B cell (primary cell): ENCODE data around the gene DLX1. TPM values are rescaled to one million over a fixed set of nuclear protein-coding genes. Genes with fewer than 3 reads are reported as not detected.

ENCODE experiments used
- ATAC-seq: fragments of 200-7000 bp; cut with Tn5 transposase; one replicate; pipeline ENCODE4 v1.10.0; 2021; ENCODE audit warnings: low read depth, mild to moderate bottlenecking, moderate number of reproducible peaks, moderate library complexity
- CTCF ChIA-PET: fragments of 350-600 bp; sonication (Branson Sonifier 250); formaldehyde crosslinking; loops from one replicate; lab custom pipeline; 2021; ENCODE audit warnings: antibody characterized with exemption, inconsistent platforms; lab: Charles Lee
- POLR2A ChIA-PET: fragments of 350-600 bp; sonication (Branson Sonifier 250); formaldehyde crosslinking; loops from one replicate; lab custom pipeline; 2021; ENCODE audit warnings: antibody characterized with exemption; lab: Charles Lee
- DNase-seq: peaks from one replicate; pipeline ENCODE4 v3.0.0; 2013
- H2AFZ ChIP-seq: 2 replicates; pipeline ENCODE4 v1.6.1; 2012; ENCODE audit warnings: mild to moderate bottlenecking, low read depth, low read length; ENCODE audit not compliant: insufficient read depth, poor library complexity, severe bottlenecking
- H3K27ac ChIP-seq, 2 donors: 1 replicate in 1 of 2; 2 replicates in 1 of 2; pipeline ENCODE4 v1.5.1; 2012 to 2013; ENCODE audit warnings: low read length in 2 of 2, mild to moderate bottlenecking in 2 of 2, moderate library complexity in 1 of 2
- H3K27me3 ChIP-seq, 4 experiments: fragments of 200-600 bp in 1 of 4; sonication (generic) in 1 of 4; replicated peaks in 1 of 4; 1 replicate in 2 of 4; 2 replicates in 2 of 4; pipeline versions ENCODE4 v1.6.1 to v1.7.0; 2013 to 2016; ENCODE audit warnings: low read length in 3 of 4, mild to moderate bottlenecking in 2 of 4, mixed read lengths in 1 of 4, moderate library complexity in 1 of 4; ENCODE audit not compliant: insufficient read depth in 4 of 4, control insufficient read depth in 3 of 4; ENCODE audit errors: control extremely low read depth in 1 of 4
- H3K36me3 ChIP-seq, 2 experiments: replicated peaks in 1 of 2; 1 replicate in 1 of 2; 2 replicates in 1 of 2; pipeline versions ENCODE4 v1.6.1 to v1.7.1; 2013; ENCODE audit warnings: low read length in 1 of 2; ENCODE audit not compliant: insufficient read depth in 2 of 2, control insufficient read depth in 1 of 2; ENCODE audit errors: control extremely low read depth in 1 of 2, extremely low read depth in 1 of 2
- H3K4me1 ChIP-seq, 2 donors: fragments of 200-600 bp in 1 of 2; sonication (generic) in 1 of 2; 1 replicate in 1 of 2; 2 replicates in 1 of 2; pipeline versions ENCODE4 v1.5.1 to v1.6.1; 2013 to 2017; ENCODE audit warnings: low read length in 2 of 2; ENCODE audit not compliant: control insufficient read depth in 2 of 2, insufficient read depth in 2 of 2
- H3K4me2 ChIP-seq: replicated peaks from 2 replicates; pipeline ENCODE3; 2012; ENCODE audit warnings: mild to moderate bottlenecking, low read depth, low read length; ENCODE audit not compliant: poor library complexity, severe bottlenecking
- H3K4me3 ChIP-seq, 5 experiments: fragments of 200-600 bp in 1 of 5; sonication (generic) in 1 of 5; 1 replicate in 3 of 5; 2 replicates in 2 of 5; pipeline versions ENCODE4 v1.5.1 to v1.7.0; 2011 to 2016; ENCODE audit warnings: low read length in 4 of 5, mild to moderate bottlenecking in 4 of 5, low read depth in 2 of 5, control low read depth in 1 of 5, moderate library complexity in 1 of 5; ENCODE audit not compliant: insufficient read depth in 1 of 5; ENCODE audit errors: control extremely low read depth in 1 of 5, extremely low read depth in 1 of 5
- H3K79me2 ChIP-seq: fragments of 200-600 bp; sonication (generic); one replicate; pipeline ENCODE4 v1.6.0; 2016; ENCODE audit warnings: low read length; ENCODE audit not compliant: control insufficient read depth, insufficient read depth
- H3K9ac ChIP-seq: fragments of 200-600 bp; sonication (generic); 2 replicates; pipeline ENCODE4 v1.6.1; 2017; ENCODE audit warnings: mild to moderate bottlenecking, low read length, moderate library complexity
- H3K9me3 ChIP-seq, 3 donors: one replicate each; pipeline versions ENCODE4 v1.6.1 to v1.7.1; 2013; ENCODE audit warnings: low read length in 2 of 3; ENCODE audit not compliant: control insufficient read depth in 2 of 3, insufficient read depth in 1 of 3; ENCODE audit errors: control extremely low read depth in 1 of 3
- H4K20me1 ChIP-seq: 2 replicates; pipeline ENCODE4 v1.6.0; 2012; ENCODE audit warnings: mild to moderate bottlenecking, low read length; ENCODE audit not compliant: insufficient read depth, control insufficient read depth, poor library complexity, severe bottlenecking
- H3K27ac Mint-ChIP-seq: one replicate; pipeline ENCODE4 v1.8.0; 2021; ENCODE audit warnings: mixed read lengths
- H3K27me3 Mint-ChIP-seq: one replicate; pipeline ENCODE4 v1.8.0; 2021; ENCODE audit warnings: mixed read lengths
- H3K4me1 Mint-ChIP-seq: one replicate; pipeline ENCODE4 v1.8.0; 2021; ENCODE audit warnings: mixed read lengths
- H3K4me3 Mint-ChIP-seq: one replicate; pipeline ENCODE4 v1.8.0; 2021; ENCODE audit warnings: mixed read lengths
- H3K9me3 Mint-ChIP-seq: one replicate; pipeline ENCODE4 v1.8.0; 2022; ENCODE audit warnings: mixed read lengths; ENCODE audit not compliant: insufficient read depth
- EZH2 ChIP-seq: IDR thresholded peaks from 2 replicates; pipeline ENCODE4 v1.6.1; 2012; ENCODE audit warnings: borderline replicate concordance, low read depth, mild to moderate bottlenecking, moderate library complexity, low read length; ENCODE audit not compliant: insufficient read depth, poor library complexity, severe bottlenecking
- WGBS: methylation state at CpG from one replicate; pipeline ENCODE4 v1.1.5; 2013; ENCODE audit warnings: missing lambda C conversion rate; ENCODE audit not compliant: insufficient coverage; 5-methylcytosine and 5-hydroxymethylcytosine counted together
- intact Hi-C: fragments of 100-400 bp; cut with micrococcal nuclease; formaldehyde crosslinking; loops from one replicate; pipeline ENCODE4 v1.10.0; 2022
- polyA plus RNA-seq: library from polyadenylated mRNA; depleted of rRNA; stranded (reverse); fragments of >200 nt; gene quantifications from 2 replicates; pipeline ENCODE4 v1.2.3, GENCODE V29; 2012
- total RNA-seq, 2 donors: library from RNA; stranded (reverse); fragments of 120-200 nt in 1 of 2; gene quantifications; 1 replicate in 1 of 2; 2 replicates in 1 of 2; pipeline versions ENCODE4 v1.2.3 to v1.2.4, GENCODE V29; 2013 to 2022
- TF ChIP-seq, protein P1 (sequence below): fragments of 200-600 bp; IDR thresholded peaks from one replicate; pipeline ENCODE4 v1.8.0; 2022; ENCODE audit warnings: antibody characterized with exemption, mild to moderate bottlenecking

The DLX1 gene
- total and polyA plus RNA-seq, 2 donors (not counting 1 experiment from before 2014, with no cell fraction given): not detected

DNA sequence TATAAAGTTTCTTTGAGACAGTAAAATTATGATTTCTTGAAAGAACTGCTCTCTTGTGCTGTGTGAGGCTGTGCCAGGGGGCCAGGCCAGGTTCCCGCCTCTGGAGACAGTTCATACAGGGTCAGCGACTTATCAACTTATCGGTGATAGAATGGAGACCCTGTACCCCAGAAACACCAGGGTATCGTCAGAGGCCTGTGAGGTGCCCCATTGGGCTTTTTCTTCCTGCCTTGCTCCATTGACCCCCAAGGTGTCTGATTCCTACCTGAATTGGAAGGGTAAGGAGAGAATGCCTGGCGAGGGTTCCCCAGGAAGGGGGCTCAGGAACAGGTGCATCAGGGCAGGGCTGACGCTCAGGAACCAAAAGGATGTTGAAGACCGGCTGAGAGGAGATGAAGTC is 4.3 kb downstream of the DLX1 start:
- TF ChIP-seq, protein P1, sequence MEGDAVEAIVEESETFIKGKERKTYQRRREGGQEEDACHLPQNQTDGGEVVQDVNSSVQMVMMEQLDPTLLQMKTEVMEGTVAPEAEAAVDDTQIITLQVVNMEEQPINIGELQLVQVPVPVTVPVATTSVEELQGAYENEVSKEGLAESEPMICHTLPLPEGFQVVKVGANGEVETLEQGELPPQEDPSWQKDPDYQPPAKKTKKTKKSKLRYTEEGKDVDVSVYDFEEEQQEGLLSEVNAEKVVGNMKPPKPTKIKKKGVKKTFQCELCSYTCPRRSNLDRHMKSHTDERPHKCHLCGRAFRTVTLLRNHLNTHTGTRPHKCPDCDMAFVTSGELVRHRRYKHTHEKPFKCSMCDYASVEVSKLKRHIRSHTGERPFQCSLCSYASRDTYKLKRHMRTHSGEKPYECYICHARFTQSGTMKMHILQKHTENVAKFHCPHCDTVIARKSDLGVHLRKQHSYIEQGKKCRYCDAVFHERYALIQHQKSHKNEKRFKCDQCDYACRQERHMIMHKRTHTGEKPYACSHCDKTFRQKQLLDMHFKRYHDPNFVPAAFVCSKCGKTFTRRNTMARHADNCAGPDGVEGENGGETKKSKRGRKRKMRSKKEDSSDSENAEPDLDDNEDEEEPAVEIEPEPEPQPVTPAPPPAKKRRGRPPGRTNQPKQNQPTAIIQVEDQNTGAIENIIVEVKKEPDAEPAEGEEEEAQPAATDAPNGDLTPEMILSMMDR: no peak
- no peak for TF ChIP-seq EZH2
- Histone ChIP-seq H3K27ac (no peak overlapping the region), H3K27me3 (peaks cover 3 to 97% (median 85%) of the 10 kb centered on the region in 4 experiments), H2AFZ (no peak overlapping the region), H4K20me1 (no peaks in the 10 kb centered on the region), H3K4me1 (peaks cover 38 to 61% of the 10 kb centered on the region in 2 donors), H3K36me3 (no peaks in the 10 kb centered on the region), H3K9me3 (peaks cover 4 to 82% (median 26%) of the 10 kb centered on the region in 3 donors), H3K79me2 (no peaks in the 10 kb centered on the region), H3K9ac (no peak overlapping the region), H3K4me2 (no peak overlapping the region), H3K4me3 (no peak overlapping the region)
- peak overlapping the region; percentile 50 for H3K27ac Mint-ChIP-seq
- DNase-seq (no peak), ATAC-seq (no peak)
- WGBS: 16% methylated on average over 7 of the region's 7 CpGs
- no peaks in the 10 kb centered on the region for H3K9me3 Mint-ChIP-seq
- no peak overlapping the region for H3K4me3 Mint-ChIP-seq
- POLR2A ChIA-PET: no interaction called here
- H3K27me3 Mint-ChIP-seq: peaks cover 71% of the 10 kb centered on the region
- intact Hi-C loops: no loop called here
- CTCF ChIA-PET: interaction anchor here (10.1 kb wide), 1 partner anchor 15 kb away, joined by 58 read pairs; the partner anchor contains the start of gene DLX2
- H3K4me1 Mint-ChIP-seq: peaks cover 36% of the 10 kb centered on the region

DNA sequence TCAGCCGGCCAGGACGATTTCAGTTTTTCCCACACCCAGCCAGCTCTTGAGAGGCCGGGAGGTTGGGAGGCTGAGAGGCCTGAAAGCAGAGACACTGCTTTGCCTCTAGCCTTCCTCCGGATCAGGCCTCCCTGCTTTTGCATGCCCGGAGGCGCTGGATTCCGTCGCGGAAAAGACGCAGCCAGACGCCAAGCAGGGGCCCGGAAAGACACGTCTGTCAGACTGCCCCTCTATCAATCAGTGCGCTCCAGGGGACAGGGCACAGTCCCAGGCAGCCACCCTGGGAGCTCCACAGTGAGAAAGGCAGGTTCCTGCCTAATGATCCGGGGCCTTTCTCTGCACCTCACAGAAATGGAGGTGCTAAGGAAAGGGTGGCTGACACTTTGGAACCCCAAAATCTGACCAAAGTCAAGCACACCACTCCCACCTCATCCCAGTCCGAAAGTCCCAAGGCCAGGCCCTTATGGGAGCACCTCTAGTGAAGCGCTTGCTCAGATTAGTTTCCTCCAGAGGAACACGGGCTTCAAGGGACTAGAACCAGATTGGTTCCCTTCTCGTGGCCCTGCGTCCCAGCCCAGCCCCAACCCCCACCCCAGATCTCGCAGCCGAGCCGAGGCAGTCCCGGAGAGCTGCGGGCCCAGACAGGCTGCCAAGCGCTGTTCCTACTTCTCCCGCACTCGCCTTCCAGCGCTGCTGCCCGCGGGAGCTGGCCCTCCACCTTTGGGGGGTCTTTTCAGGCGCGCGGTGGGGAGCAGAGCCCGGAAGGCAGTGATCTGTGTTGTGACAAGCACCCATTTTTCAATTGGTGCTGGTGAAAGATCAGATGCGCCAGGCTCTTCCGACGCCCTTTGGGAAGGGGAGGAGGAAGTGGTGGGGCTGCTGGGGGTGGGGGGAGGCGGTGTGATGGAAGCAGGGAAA is 5.0 kb downstream of the DLX1 start:
- Histone ChIP-seq H3K27me3 (peaks cover 3 to 96% (median 83%) of the 10 kb centered on the region in 4 experiments), H2AFZ (no peak overlapping the region), H3K4me2 (no peak overlapping the region), H3K4me1 (peaks cover 37 to 61% of the 10 kb centered on the region in 2 donors), H4K20me1 (no peaks in the 10 kb centered on the region), H3K79me2 (no peaks in the 10 kb centered on the region), H3K9ac (no peak overlapping the region), H3K36me3 (no peaks in the 10 kb centered on the region), H3K9me3 (peaks cover 4 to 81% (median 26%) of the 10 kb centered on the region in 3 donors), H3K27ac (no peak overlapping the region), H3K4me3 (no peak overlapping the region)
- CTCF ChIA-PET: interaction anchor here (1.4 to 10.1 kb wide), 2 partner anchors 9 to 14 kb away, joined by 3 to 58 read pairs; partner anchors contain the start of gene DLX2
- peak overlapping the region; percentile 15 for H3K27ac Mint-ChIP-seq
- intact Hi-C loops: no loop called here
- H3K4me1 Mint-ChIP-seq: peaks cover 32% of the 10 kb centered on the region
- POLR2A ChIA-PET: no interaction called here
- H3K9me3 Mint-ChIP-seq: no peaks in the 10 kb centered on the region
- no peak for ATAC-seq
- DNase-seq: peak; percentile 33
- 11% methylated on average over 36 of the region's 39 CpGs for WGBS
- TF ChIP-seq, protein P1: no peak
- no peak for TF ChIP-seq EZH2
- H3K4me3 Mint-ChIP-seq: no peak overlapping the region
- peaks cover 70% of the 10 kb centered on the region for H3K27me3 Mint-ChIP-seq
